Muscle of leg (tissue), 11 donors: ENCODE data around the gene FRMD4A. TPM values are rescaled to one million over a fixed set of nuclear protein-coding genes. Genes with fewer than 3 reads are reported as not detected.
A peak's percentile ranks its signal among the peaks of the same experiment; 100 is the strongest.
"Not testable (repeated sequence)": the region's sequence is repeated elsewhere in the genome, so short reads cannot be mapped to it uniquely, and the experiment has no call there.

ENCODE experiments used
- DNase-seq: peaks from one replicate; pipeline ENCODE4 v3.0.0; 2013
- H3K27ac ChIP-seq: one replicate; pipeline ENCODE4 v1.5.1; 2013; ENCODE audit warnings: mild to moderate bottlenecking, low read length, control low read depth
- H3K27me3 ChIP-seq: one replicate; pipeline ENCODE4 v1.6.1; 2013; ENCODE audit warnings: low read length; ENCODE audit not compliant: control insufficient read depth, insufficient read depth
- H3K36me3 ChIP-seq: one replicate; pipeline ENCODE4 v1.6.1; 2013; ENCODE audit warnings: low read length; ENCODE audit not compliant: control insufficient read depth, insufficient read depth
- H3K4me1 ChIP-seq: one replicate; pipeline ENCODE4 v1.6.1; 2013; ENCODE audit warnings: low read length; ENCODE audit not compliant: control insufficient read depth, insufficient read depth
- H3K4me3 ChIP-seq: one replicate; pipeline ENCODE4 v1.5.1; 2013; ENCODE audit warnings: low read length, control low read depth
- H3K9me3 ChIP-seq: replicated peaks from 2 replicates; pipeline ENCODE4 v1.6.1; 2013; ENCODE audit warnings: low read depth, low read length; ENCODE audit not compliant: control insufficient read depth
- WGBS: methylation state at CpG from one replicate; pipeline ENCODE4 v1.1.5; 2013; ENCODE audit warnings: missing lambda C conversion rate; ENCODE audit not compliant: insufficient coverage; 5-methylcytosine and 5-hydroxymethylcytosine counted together
- polyA plus RNA-seq, 8 donors: library from polyadenylated mRNA; unstranded; fragments of 120-200 nt; gene quantifications; one replicate each; pipeline versions ENCODE4 v1.2.1 to v1.2.3, GENCODE V29; 2013; ENCODE audit warnings: inconsistent platforms in 1 of 8, low replicate concordance in 1 of 8; ENCODE audit not compliant: insufficient read length in 8 of 8, insufficient read depth in 1 of 8
- total RNA-seq: library from RNA; stranded (reverse); fragments of 120-200 nt; gene quantifications from one replicate; pipeline ENCODE4 v1.2.4, GENCODE V29; 2013

The FRMD4A gene
- total and polyA plus RNA-seq, 9 donors: 29.1 to 53.1 (median 42.0) TPM

GRCh38 chr10:13839030-13839429, 491.7 kb downstream of the FRMD4A start:
- Histone ChIP-seq H3K4me3 (no peak overlapping the region), H3K27me3 (no peaks in the 10 kb centered on the region), H3K9me3 (peaks cover 2% of the 10 kb centered on the region), H3K36me3 (no peaks in the 10 kb centered on the region), H3K27ac (no peak overlapping the region), H3K4me1 (peaks cover 27% of the 10 kb centered on the region)
- no peak for DNase-seq

DNA sequence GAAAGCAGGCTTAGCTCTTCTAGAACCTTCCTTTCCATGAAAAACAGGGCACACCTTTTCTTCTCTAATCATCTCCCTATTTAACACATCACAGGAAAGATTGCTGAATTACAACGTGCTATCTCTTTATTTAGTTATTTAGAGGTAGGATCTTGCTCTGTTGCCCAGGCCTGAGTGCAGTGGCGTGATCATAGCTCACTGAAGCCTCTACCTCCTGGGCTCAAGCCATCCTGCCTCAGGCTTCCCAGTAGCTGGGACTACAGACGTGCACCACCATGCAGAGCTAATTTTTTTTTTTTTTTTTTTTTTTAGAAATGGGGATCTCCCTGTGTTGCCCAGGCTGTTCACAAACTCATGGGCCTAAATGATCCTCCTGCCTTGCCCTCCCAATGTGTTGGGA, 492.8 kb downstream of the FRMD4A start:
- Histone ChIP-seq H3K27ac (no peak overlapping the region), H3K4me1 (peaks cover 31% of the 10 kb centered on the region), H3K9me3 (peaks cover 2% of the 10 kb centered on the region), H3K36me3 (no peaks in the 10 kb centered on the region), H3K27me3 (no peaks in the 10 kb centered on the region), H3K4me3 (no peak overlapping the region)
- DNase-seq: no peak
- WGBS: no CpG with 5 or more reads among the region's 3 CpGs

- Histone ChIP-seq H3K4me3 (no peak overlapping the region), H3K27me3 (no peaks in the 10 kb centered on the region), H3K4me1 (peaks cover 44% of the 10 kb centered on the region), H3K9me3 (no peaks in the 10 kb centered on the region), H3K27ac (peak overlapping the region; percentile 43), H3K36me3 (no peaks in the 10 kb centered on the region)
- WGBS: 8% methylated on average over 5 of the region's 16 CpGs
- DNase-seq: peak; percentile 80
Measured at GRCh38 chr10:13834581-13835286, 496.0 kb downstream of the FRMD4A start.

DNA sequence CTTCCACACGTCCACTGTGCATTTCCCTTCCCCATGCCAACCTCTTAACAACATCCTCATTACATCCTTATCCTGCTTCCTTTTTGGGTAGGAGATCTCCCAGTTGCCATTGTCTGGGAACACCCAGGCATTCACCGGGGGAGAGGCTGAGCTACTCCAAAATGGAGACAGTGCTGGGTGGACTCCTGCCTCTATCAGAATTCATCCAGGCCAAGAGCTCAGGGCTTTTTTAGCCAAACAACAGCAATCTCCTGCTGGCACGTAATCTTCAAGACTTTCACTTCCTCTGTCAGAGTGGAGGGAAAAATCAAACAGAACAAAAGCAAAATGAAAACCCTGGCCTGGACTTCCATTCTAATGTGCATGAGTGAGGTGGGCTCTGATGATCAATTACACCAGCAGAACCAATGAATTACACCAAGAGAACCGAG, 499.0 kb downstream of the FRMD4A start:
- DNase-seq: peak; percentile 72
- H3K9me3 ChIP-seq: no peaks in the 10 kb centered on the region

DNA sequence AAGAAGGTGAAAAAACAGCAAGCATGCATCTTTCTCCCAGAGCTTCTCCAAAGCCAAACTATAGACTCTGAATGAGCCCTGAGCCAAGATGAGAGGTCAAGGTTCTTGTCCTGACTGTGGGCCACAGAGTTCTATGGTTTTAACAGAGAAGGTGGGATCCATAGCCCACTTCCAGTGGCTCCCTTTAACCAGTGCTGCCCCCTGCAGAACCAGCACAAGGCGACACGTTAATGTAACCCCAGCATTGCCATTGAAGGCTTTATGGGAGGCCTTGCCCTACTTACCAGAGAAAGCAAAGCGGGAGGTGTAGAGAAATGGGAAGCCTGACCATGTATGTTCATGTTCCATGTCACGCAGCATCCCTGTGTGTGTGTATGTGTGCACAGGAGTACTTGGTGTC, 500.3 kb downstream of the FRMD4A start:
- H3K4me3 ChIP-seq: no peak overlapping the region
- H3K9me3 ChIP-seq: no peaks in the 10 kb centered on the region
- no peak overlapping the region for H3K27ac ChIP-seq
- DNase-seq: no peak
- H3K36me3 ChIP-seq: no peaks in the 10 kb centered on the region
- WGBS: 100% methylated on average over 2 of the region's 4 CpGs
- no peaks in the 10 kb centered on the region for H3K27me3 ChIP-seq
- H3K4me1 ChIP-seq: peaks cover 37% of the 10 kb centered on the region

More for the DNA sequence above, 499.0 kb downstream of the FRMD4A start:
- H3K4me1 ChIP-seq: peaks cover 37% of the 10 kb centered on the region
- H3K36me3 ChIP-seq: no peaks in the 10 kb centered on the region
- H3K27me3 ChIP-seq: no peaks in the 10 kb centered on the region
- peak overlapping the region; percentile 72 for H3K27ac ChIP-seq
- H3K4me3 ChIP-seq: no peak overlapping the region
- 14% methylated on average over 1 of the region's 4 CpGs for WGBS

- 71% methylated on average over 5 of the region's 5 CpGs for WGBS
- DNase-seq: no peak
Measured at GRCh38 chr10:13829790-13830189, 500.9 kb downstream of the FRMD4A start.

GRCh38 chr10:13828284-13828683, 502.4 kb downstream of the FRMD4A start:
- no CpG with 5 or more reads among the region's 6 CpGs for WGBS
- not testable (repeated sequence) for H3K36me3 ChIP-seq, H3K4me3 ChIP-seq, H3K27ac ChIP-seq, H3K9me3 ChIP-seq, H3K27me3 ChIP-seq, DNase-seq
- peaks cover 25% of the 10 kb centered on the region for H3K4me1 ChIP-seq

More at GRCh38 chr10:13829790-13830189, 500.9 kb downstream of the FRMD4A start:
- Histone ChIP-seq H3K9me3 (no peaks in the 10 kb centered on the region), H3K27me3 (no peaks in the 10 kb centered on the region), H3K27ac (no peak overlapping the region), H3K36me3 (no peaks in the 10 kb centered on the region), H3K4me3 (no peak overlapping the region), H3K4me1 (peaks cover 31% of the 10 kb centered on the region)

DNA sequence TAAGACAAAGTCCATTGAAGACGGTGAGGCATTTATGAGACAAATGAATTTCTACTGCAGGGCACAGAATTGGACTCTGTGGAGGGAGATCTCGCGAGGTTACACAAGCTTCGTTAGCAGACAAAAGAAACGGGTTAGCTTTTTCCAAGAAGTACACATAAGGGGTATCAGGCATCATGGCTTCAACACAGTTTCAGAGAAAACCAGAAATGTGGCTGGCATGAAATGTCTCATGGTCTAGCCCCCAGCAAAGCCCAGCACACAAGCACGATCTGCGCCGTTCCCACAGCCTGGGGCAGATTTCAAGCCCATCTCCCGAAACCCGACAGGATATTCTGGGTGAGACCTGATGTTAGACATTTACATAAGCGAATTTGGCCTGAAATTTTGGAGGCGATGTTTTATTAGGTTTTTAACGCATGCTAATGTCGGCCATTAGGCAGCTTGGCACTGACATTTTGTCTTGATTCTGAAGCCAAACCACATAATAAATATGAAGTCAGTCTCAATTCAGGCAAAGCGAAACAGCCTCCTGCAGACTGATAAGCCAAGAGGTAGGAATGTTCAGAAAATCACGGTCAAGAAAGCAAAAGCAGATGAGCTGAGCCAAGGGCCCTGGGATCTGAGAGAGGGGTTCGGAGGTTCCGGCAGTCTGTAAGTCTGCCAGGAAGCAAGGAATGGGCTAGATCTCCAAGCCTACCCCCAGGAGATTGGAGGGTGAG, 503.5 kb downstream of the FRMD4A start:
- no peaks in the 10 kb centered on the region for H3K9me3 ChIP-seq
- 70% methylated on average over 14 of the region's 18 CpGs for WGBS
- H3K4me1 ChIP-seq: peaks cover 28% of the 10 kb centered on the region
- no peak overlapping the region for H3K27ac ChIP-seq
- no peaks in the 10 kb centered on the region for H3K36me3 ChIP-seq
- no peak overlapping the region for H3K4me3 ChIP-seq
- H3K27me3 ChIP-seq: no peaks in the 10 kb centered on the region
- DNase-seq: no peak

DNA sequence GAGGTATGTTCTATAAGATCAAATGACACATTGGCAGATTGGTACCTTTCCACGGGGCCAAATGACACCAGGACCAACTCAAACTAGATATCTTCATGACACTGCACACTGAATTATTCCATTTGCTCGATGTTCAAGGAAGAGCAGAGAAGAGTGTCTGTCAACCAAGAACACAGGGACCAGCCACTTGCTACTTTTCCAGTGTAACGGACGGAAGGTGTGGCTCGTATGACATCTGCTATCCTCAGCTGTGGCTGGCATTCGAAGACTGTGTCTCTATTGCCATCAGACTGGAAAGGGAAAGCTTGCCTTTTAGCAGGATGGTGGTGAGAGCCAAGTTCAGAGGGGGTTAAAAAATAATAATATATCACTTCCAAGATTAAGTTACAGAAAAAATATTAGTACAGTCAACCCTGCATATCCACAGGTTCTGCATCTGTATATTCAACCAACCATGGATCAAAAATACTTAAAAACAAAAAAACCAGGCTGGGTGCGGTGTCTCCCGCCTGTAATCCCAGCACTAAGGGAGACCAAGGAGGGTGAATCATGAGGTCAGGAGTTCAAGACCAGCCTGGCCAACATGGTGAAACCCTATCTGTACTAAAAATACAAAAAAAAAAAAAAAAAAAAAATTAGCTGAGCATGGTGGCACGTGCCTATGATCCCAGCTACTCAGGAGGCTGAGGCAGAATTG, 506.9 kb downstream of the FRMD4A start:
- H3K36me3 ChIP-seq: no peaks in the 10 kb centered on the region
- H3K9me3 ChIP-seq: no peaks in the 10 kb centered on the region
- WGBS: 100% methylated on average over 3 of the region's 9 CpGs
- peaks cover 28% of the 10 kb centered on the region for H3K4me1 ChIP-seq
- no peaks in the 10 kb centered on the region for H3K27me3 ChIP-seq
- no peak for DNase-seq
- no peak overlapping the region for H3K27ac ChIP-seq
- H3K4me3 ChIP-seq: no peak overlapping the region

DNA sequence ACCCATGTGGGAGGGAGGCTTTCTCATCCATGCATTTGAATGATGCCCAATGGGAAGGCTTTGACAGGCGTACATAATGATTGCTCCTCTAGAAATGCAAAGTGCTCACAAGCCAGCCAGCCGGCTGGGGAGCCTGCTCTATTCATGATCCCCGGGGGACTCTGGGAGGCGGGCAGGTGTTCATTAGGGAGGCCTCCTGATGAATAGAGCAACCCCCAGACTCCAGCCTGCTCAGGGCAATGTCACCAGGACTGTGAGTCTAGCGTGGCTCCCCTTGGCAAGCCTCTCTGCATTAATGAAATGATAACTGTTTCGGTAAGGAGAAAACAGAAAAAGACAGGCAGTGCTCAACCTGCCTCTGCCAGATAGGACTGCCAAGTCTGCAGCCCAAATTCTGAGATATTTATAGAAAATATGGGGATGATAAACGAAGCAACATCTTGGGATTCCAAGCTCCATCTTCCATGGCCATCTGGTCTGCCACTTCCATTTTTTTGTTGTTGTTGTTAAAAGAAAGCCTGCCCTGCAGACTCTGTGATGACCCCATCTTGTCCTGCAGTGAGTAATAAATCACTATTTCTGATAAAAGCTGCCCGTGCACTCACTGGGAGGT, 507.5 kb downstream of the FRMD4A start:
- Histone ChIP-seq H3K27ac (no peak overlapping the region), H3K36me3 (no peaks in the 10 kb centered on the region), H3K4me3 (no peak overlapping the region), H3K4me1 (peaks cover 28% of the 10 kb centered on the region), H3K27me3 (no peaks in the 10 kb centered on the region), H3K9me3 (no peaks in the 10 kb centered on the region)
- DNase-seq: no peak
- WGBS: 38% methylated on average over 7 of the region's 8 CpGs
